Left ventricle myocardium superior (tissue), 1 donor: ENCODE data around the gene HPS6. TPM values are rescaled to one million over a fixed set of nuclear protein-coding genes. Genes with fewer than 3 reads are reported as not detected.

Experiments used
- ATAC-seq: fragments of 200-7000 bp; cut with Tn5 transposase; one replicate; pipeline ENCODE4 v1.9.1; 2020; ENCODE audit warnings: mild to moderate bottlenecking, moderate library complexity
- DNase-seq: peaks from one replicate; pipeline ENCODE4 v3.0.0-alpha.2; 2020
- intact Hi-C: fragments of 100-400 bp; cut with micrococcal nuclease; formaldehyde crosslinking; loops from one replicate; pipeline ENCODE4 v1.11.0; 2022
- total RNA-seq: library from RNA; stranded (reverse); fragmentation: NEBNext Ultra II Directional; extraction: Animal tissue kit (Norgen Biotek cat#: 25700); gene quantifications from one replicate; pipeline ENCODE4 v1.2.1, GENCODE V29; 2021
- donor health status: DM: no; HTN: yes; CAD: no; lungs with severe emphysema.

HPS6 gene
- total RNA-seq, 1 donor from 2014 or later = 9.4 TPM

DNA sequence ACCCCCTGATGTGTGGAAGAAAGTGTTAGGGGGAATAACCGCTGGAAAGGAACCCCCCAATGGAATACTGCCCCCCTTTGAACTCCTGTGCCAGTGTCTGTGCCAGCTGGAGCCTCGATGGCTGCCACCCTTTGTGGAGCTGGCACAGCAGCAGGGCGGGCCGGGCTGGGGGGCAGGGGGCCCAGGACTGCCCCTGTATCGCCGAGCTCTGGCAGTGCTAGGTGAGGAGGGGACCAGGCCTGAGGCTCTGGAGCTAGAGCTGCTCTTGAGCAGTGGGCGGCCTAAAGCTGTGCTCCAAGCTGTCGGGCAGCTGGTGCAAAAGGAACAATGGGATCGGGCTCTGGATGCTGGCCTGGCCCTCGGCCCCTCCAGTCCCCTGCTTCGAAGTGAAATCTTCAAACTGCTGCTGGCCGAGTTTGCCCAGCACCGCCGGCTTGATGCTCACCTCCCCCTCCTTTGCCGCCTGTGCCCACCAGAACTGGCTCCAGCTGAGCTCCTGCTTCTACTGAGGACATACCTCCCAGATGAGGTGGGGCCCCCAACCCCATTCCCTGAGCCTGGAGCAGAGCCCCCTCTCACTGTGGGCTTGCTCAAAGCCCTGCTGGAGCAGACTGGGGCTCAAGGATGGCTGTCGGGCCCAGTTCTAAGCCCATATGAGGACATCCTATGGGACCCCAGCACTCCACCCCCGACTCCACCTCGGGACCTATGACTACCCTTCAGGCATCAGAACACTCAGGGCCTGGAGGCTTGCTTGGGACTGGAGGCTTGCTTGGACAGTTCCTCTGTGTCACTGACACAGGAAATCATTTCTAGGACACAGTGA, 2.2 kb downstream of the HPS6 start:
- DNase-seq (no peak), ATAC-seq (no peak)
- intact Hi-C loops = no loop called here

DNA sequence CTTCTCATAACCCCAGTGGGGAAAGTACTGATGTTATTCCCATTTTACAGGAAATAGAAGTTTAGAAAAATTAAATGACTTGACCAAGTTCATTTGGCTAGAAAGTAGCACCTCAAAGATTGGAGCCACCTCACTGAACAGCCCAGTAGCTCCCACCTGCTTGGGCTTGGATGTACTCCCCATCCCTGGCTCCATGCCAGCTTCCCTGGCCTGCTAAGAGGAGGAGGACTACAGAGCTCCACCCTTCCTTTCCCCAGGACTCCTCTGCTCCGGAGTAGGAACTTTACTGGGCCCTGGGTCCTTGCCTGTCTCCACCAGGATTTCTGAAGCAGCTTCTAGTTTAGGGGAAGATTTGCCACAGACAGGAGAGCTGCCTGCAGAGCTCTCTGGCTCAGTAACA, 3.1 kb downstream of the HPS6 start:
- intact Hi-C loops = no loop called here
- DNase-seq (peak; percentile 62), ATAC-seq (no peak)

DNA sequence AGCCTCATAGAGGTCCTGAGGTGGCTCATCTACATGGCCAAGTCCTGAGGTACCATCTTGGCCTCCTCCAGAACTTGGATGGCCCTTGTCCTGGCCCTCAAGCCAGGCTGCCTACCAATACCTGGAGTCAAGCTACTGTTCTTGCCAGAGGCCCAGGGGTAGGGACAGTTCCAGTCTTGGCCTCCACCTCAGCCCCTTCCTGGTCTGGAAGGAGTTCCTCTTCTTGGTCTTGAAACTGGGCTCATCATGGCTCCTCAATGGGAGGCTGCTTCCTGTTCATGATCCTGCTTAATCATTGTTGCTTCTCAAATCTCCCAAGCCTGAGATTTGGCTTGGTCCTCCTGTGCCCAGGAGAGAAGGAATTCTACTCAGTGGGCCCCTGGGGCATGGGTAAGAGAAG, 3.9 kb downstream of the HPS6 start:
- DNase-seq (no peak), ATAC-seq (no peak)
- intact Hi-C loops = no loop called here

DNA sequence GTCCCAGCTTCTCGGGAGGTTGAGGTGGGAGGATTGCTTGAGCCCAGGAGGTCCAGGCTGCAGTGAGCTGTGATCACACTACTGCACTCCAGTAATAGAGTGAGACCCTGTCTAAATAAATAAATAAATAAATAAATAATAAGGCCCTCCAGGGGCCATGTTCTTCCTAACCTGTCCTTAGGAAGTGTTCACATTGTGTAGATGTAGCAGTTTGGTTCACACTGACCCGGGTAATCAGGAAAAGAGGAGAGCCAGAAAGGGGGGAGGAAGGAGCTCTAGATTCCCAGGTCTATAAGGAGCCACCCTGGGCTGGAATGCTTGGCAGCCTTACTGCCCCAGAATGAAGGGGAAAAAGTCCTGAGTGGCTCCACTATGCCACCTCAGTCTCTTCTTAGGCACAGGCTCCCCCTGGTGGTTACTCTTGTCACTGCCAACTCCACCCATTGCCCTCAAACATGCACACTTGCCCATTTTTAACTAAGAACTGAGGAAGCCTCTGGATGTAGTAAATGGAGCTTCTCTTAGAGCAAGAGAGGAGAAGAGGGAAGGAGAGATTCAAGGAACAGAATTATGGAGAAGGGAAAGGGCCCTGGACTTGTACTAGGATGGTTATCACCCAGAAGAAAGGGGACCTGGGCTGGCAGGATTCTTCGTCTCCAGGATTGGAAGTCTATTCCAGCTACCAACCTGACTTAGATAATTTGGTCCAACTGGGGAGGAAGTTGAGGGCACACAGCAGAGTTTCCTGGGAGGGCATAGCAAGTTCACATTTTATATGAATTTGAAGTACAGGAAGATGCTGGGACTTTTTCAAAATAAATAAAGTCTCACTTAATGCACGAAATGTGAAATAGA, 7.8 kb downstream of the HPS6 start:
- intact Hi-C loops = no loop called here
- DNase-seq (peak; percentile 80), ATAC-seq (peak; percentile 85)

DNA sequence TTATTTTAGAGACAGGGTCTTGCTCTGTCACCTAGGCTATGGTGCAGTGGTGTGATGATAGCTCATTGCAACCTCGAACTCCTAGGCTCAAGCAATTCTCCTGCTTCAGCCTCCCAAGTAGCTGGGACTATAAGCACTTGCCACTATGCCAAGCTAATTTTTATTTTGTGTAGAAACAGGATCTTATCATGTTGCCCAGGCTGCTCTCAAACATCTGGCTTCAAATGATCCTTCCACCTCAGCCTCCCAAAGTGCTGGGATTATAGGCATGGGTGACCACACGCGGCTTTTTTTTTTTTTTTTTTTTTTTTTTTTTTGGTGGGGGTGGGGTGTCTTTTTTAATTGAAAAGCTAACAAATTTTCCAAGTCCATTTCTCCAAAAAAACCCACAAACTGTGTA, 18.4 kb downstream of the HPS6 start:
- intact Hi-C loops = no loop called here
- DNase-seq = no peak
- ATAC-seq = no peak

DNA sequence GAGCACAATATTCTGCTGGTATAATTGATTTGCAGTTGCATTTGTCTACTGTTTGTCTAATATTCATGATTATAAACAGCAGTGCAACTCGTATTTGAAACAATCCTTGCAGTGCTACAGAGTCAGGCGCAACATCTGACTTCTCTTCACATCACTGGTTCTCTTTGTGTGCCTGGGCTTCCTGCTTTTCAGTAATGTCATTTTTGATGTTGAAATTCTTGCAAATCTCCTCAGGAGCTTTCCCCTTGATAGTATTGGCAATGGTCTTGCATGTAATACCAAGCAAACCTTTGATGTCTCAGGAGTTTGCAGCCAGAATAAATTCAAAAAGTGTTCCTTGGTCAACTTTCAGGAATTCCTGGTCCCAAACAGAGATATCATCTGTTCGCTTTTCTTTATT, 20.2 kb downstream of the HPS6 start:
- ATAC-seq (no peak), DNase-seq (no peak)
- intact Hi-C loops = no loop called here

DNA sequence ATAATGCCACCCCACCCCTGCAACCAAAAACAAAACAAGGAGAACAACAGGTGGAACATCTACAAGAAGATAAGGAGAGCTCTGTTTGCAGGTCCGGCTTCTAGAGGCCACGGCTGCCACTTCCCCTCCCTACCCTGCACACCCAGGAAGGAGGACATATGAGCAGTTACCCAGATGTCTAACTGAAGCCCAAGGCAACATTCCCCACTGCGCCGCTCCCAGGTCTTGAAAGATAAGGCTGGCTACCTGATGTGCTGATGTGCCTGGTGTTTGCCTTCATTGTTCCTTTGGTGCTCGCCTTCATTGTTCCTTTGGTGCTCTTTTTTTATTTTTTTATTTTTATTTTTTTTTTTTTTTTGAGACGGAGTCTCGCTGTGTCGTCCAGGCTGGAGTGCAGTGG, 21.0 kb downstream of the HPS6 start:
- no peak for ATAC-seq
- intact Hi-C loops = no loop called here
- no peak for DNase-seq

DNA sequence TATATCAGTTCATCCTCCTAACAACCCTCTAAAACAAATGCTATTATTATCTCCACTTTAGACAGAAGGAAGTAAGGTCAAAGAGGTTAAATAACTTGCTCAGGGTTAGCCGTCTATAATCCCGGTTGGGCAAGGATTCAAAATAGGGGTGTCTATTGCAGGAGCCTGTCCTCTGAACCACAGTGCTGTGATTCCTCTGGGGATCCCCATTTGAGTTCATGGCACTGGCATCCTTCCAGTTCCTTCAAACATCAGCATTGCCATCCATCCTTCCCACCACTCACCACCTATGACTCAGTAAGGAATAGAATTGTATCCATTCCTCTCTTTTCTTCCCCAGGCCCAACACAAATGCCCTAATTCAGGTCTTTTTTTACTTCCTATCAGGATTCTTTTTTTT, 25.6 kb downstream of the HPS6 start:
- DNase-seq = no peak
- intact Hi-C loops = no loop called here
- ATAC-seq = no peak

DNA sequence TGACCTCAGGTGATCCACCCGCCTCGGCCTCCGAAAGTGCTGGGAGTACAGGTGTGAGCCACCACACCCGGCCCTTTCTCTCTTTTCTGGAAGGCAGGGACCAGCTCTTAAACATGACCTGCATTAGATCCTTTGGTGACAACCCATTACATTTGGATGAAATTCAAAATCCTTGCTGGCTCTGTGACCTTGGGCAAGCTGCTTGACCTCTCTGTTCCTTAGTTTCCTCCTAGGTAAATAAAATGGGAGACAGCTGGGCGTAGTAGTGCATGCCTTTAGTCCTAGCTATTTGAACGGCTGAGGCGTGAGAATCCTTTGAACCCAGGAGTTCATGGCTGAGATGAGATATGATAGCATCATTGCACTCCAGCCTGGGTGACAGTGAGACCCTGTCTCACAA, 31.3 kb downstream of the HPS6 start:
- ATAC-seq (no peak), DNase-seq (no peak)
- intact Hi-C loops = no loop called here

DNA sequence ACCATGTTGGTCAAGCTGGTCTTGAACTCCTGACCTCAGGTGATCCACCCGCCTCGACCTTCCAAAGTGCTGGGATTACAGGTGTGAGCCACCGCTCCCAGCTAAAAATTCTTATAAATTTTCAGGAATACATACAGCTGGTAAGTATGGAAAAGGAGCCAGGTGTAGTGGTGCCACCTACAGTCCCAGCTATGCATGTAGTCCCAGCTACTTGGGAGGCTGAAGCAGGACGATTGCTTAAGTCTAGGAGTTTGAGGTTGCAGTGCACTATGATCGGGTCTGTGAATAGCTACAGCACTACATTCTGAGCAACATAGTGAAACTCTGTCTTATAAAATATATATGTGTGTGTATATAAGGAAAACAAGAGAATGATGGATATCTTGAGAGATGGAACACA, 36.0 kb downstream of the HPS6 start:
- no peak for DNase-seq
- no peak for ATAC-seq
- intact Hi-C loops = no loop called here

DNA sequence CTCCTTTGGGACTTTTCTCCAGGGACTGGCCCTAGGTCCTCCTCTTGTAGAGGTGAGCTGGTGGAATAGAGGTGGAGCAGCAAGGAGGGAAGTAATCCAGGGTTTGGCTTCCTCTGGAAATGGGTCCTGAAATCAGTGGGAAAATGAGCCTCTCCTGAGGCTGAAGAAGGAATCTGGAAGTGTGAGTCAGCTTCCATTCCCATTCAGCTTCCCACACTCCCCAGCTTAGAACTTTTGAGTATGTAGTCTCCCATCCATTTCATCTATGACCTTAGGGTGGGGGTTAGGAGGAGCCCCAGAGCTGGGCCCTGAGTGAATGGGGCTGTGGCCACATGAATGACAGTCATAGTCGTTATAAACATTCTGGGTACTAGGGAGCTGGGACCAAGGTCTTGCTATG, 37.3 kb downstream of the HPS6 start:
- DNase-seq (no peak), ATAC-seq (no peak)
- intact Hi-C loops = no loop called here

DNA sequence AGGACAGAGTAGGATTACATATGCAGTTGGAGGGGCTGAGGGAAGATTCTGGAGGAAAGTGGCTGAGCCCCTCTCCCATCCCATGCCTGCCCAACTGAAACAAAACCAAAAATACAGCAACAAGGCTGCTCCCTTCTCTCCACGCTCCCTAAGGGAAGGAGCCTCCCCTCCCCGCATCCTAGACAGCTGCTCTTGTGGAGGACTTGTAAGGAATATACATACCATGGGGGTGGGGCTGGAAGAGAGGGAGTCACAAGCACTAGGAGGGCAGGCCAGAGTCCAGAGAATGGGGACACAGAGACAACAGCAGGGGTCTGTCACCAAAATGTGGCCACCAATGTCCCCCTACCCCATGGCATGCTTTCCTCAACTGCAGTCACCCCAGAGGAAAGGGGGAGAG, 41.8 kb downstream of the HPS6 start:
- DNase-seq (no peak), ATAC-seq (no peak)
- intact Hi-C loops = no loop called here

DNA sequence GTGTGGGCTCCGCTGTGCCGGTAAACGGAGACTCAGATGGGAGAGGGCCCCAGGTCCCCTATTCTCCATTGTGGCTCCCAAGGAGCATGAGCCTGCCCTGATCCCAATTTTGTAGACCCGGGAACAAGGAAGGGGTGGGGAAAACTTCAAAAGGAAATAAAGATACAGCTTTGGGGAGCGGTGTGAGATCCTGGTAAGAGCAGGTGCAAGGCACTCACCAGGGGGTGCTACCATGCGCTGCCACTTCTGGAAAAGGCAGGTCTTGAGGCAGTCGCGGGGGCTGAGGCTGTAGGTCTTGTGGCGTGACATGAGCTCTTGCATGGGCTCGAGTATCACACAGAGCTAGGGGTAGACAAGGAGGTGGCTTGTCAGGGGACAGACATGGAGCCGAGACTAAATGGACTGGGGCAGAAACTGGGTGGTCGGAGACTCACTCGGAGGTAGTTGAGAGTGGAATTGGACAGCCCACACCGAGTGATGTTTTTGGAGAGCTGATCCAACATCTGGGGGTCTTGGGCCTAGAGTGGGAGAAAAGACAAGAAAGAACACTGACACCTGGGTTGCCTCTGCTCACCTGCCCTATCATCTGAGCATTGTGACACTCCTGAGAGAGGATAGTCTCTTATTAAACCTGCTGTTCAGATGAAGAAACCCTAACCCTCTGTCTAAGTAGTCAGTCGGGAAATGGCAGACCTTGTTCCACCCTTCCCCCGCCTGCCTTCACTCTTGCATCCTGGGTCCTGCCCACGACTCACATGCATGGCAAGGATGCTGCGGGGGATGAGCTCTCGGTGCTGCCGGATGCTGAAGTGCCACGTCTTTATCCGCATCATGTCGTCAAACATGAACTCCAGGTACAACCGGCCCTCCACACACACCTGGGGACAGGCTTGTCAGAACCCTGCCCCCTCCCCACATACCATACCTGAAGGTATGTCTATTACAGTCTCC, 44.3 kb downstream of the HPS6 start:
- ATAC-seq (no peak), DNase-seq (no peak)
- intact Hi-C loops = no loop called here

DNA sequence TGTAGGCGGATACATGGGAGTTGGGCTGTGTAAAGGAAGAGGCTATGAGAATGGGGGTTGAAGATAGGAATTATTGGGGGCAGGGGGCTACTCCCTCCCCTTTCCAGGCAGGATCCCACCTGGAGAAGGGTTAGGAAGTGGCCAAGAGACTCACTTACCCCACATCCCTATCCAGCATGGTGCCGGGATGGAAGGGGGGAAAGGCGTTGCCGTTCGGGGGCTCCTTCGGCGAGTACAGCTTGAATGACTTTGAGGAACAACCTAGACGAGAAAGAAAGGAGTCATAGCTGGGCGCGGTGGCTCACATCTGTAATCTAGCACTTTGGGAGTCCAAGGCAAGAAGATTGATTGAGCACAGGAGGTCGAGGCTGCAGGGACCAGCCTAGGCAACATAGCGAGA, 46.1 kb downstream of the HPS6 start:
- intact Hi-C loops = no loop called here
- ATAC-seq = no peak
- no peak for DNase-seq

DNA sequence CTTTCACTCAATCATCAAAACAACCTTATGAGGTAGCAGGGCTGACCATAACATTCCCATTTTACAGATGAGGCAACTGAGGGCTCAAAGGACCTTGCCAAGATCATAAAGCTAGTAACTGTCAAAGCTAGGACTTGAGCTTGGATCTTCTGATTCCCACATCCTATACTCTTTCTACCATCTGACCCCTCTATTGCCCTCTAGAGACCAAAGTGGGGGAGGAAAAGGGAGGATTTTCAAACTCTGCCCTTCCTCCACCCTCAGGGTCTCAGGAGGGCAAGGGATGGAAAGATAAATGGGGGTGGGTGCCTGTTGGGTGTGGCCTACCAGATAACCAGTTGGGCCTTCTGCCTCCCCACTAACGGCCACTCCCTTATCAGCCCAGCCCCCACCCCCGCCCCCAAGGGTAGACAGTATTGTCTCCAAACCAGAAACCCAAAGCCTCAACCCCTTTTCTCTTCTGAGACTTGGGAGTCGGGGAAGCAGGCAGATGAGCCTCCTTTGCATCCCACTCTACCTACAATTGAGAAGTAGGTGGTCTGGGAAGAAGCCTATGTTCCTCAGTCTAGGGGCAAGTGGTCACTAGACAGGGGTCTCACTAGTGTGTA, 47.2 kb downstream of the HPS6 start:
- intact Hi-C loops = no loop called here
- no peak for DNase-seq

DNA sequence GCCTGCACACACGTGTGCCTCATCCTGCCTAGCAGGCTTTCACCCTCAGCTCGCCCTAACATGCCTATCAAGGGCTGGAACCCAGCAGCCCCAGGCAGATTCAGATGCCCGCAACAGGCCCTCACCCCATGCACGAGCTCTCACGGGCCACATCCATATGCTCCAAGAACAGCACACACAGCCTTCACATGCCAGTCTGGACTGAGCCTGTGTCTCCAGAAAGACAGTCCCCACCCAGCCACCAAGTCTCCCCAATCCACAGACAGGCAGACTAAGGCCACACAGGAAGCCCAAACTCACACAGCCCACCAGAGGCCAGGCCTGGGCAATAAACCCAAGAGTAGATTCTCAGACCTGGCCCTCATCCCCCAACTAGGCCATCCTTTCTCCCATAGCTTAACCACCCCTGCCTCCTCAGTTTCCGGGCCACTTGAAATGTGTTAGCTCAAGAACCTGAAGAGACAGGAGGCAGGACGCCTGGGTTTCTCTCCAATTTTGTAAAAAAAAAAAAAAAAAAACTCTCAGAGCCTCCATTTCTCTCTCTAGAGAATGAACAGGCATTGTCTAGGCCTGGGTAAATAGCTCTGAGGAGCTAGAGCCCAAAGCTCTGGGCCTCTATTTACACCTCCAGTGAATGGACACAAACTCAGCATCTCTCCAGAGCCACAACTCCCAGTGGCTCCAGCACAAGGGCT, 48.3 kb downstream of the HPS6 start:
- intact Hi-C loops = no loop called here
- ATAC-seq = no peak

More for the DNA sequence above, 47.2 kb downstream of the HPS6 start:
- ATAC-seq = no peak

DNA sequence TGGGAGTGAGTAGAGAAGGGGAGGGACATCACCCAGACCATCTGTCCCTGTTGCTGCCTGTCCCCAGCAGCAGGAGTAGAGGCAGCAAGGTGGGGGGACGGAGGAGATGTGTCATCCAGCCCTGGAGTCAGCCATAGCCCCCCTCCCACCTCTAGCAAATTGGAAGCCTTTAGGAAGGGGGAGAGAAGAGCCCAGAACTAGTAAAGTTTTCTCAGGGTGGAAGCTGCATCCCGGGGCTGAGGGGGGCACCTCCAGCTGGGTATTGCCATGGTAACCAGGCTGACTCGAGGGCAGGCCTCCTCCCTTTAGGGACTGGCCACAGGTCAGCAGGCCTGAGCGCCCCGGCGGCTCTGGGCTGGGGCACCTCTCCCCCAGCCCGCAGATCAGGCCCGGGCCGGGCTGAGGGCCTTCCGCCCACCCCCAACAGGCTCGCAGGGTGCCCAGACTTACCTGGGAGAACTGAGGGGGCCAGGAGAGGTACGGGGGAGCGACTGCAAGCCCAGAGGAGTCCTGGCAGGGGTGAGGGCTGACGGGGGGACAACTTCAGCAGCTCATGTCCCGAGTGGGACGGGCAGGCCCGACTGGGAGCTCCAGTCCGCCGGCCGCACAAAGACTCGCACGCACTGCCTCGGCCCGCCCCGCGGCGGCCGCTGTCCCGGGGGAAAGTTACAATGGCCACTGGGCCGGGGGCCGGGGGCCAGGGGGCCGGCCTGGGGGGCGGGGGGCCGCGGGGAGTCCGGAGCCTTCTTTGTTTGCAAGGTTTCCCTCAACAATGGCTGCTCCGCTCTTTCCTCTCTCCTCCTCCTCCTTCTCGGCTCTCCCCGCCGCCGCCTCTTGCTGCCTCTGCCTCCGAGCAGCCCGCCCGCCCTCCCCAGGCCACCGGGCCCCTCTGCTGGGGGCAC, 49.1 kb downstream of the HPS6 start:
- intact Hi-C loops = no loop called here
- peak; percentile 3 for ATAC-seq

More for the DNA sequence above, 48.3 kb downstream of the HPS6 start:
- DNase-seq = no peak

More for the DNA sequence above, 49.1 kb downstream of the HPS6 start:
- peak; percentile 58 for DNase-seq
